GM12878 (cell line): ENCODE results near the gene FAM200A. TPM values are rescaled to one million over a fixed set of nuclear protein-coding genes. Genes with fewer than 3 reads are reported as not detected.

Experiments used
- ATAC-seq: fragments of 200-7000 bp; cut with Tn5 transposase; 3 replicates; pipeline ENCODE4 v1.9.1; 2020; ENCODE audit warnings: mild to moderate bottlenecking, moderate library complexity
- BruUV-seq: library from RNA; stranded (reverse); fragments of 400-500 nt; replicated peaks from 2 replicates; lab custom pipeline; 2021; lab: Mats Ljungman, UMichigan
- CTCF ChIA-PET: fragments of 300-600 bp; sonication (Branson Sonifier 250); formaldehyde crosslinking; extraction: SDS; loops from one replicate; lab custom pipeline; 2021; ENCODE audit warnings: inconsistent platforms; lab: Yijun Ruan, JAX
- POLR2A ChIA-PET: fragments of 350-600 bp; formaldehyde crosslinking; extraction: SDS; loops from one replicate; lab custom pipeline; 2021; ENCODE audit warnings: inconsistent platforms; lab: Charles Lee
- RAD21 ChIA-PET: fragments of 300-600 bp; sonication (Branson Sonifier 250); formaldehyde crosslinking; loops from one replicate; lab custom pipeline; 2023; ENCODE audit warnings: antibody characterized with exemption; ENCODE audit not compliant: unreplicated experiment; lab: Charles Lee
- SMC1A ChIA-PET: fragments of 300-600 bp; sonication (Branson Sonifier 250); formaldehyde crosslinking; loops from one replicate; lab custom pipeline; 2023; ENCODE audit not compliant: unreplicated experiment, uncharacterized antibody; lab: Charles Lee
- DNase-seq: peaks from one replicate; pipeline ENCODE4 v3.0.0-alpha.2; 2011; ENCODE audit warnings: low read depth, low spot score
- FAIRE-seq: peaks from 3 replicates; lab custom pipeline; 2011; peaks lifted over from hg19 to GRCh38; lab: Jason Lieb, UNC
- H2AFZ ChIP-seq: 2 replicates; pipeline ENCODE4 v1.6.0; 2011; ENCODE audit warnings: low read depth, low read length, control low read depth; ENCODE audit not compliant: control insufficient read depth
- H3K27ac ChIP-seq: 2 replicates; pipeline ENCODE4 v1.5.1; 2011; ENCODE audit warnings: control low read depth; ENCODE audit not compliant: control insufficient read depth, insufficient read depth
- H3K27me3 ChIP-seq, 2 experiments: replicated peaks in 1 of 2; 2 replicates each; pipeline versions ENCODE4 v1.6.0 to v1.6.1; 2011; ENCODE audit warnings: low read length in 1 of 2; ENCODE audit not compliant: control insufficient read depth in 2 of 2, insufficient read depth in 2 of 2
- H3K36me3 ChIP-seq, 2 experiments: 2 replicates each; pipeline ENCODE4 v1.5.1; 2011; ENCODE audit warnings: low read length in 1 of 2; ENCODE audit not compliant: control insufficient read depth in 2 of 2, insufficient read depth in 2 of 2
- H3K4me1 ChIP-seq: 2 replicates; pipeline ENCODE4 v1.6.1; 2011; ENCODE audit warnings: mild to moderate bottlenecking, low read length, moderate library complexity, mixed read lengths; ENCODE audit not compliant: control insufficient read depth, insufficient read depth
- H3K4me2 ChIP-seq: 2 replicates; pipeline ENCODE4 v1.6.0; 2011; ENCODE audit warnings: control low read depth; ENCODE audit not compliant: control insufficient read depth, insufficient read depth
- H3K4me3 ChIP-seq: fragments of 200-600 bp; sonication (generic); 2 replicates; pipeline ENCODE4 v1.5.1; 2016
- H3K79me2 ChIP-seq: 2 replicates; pipeline ENCODE4 v1.6.0; 2011; ENCODE audit warnings: low read length; ENCODE audit not compliant: control insufficient read depth, insufficient read depth
- H3K9ac ChIP-seq: 2 replicates; pipeline ENCODE4 v1.8.0; 2011; ENCODE audit warnings: low read length, control low read depth, mixed read lengths; ENCODE audit not compliant: control insufficient read depth, insufficient read depth
- H3K9me3 ChIP-seq: replicated peaks from 3 replicates; pipeline ENCODE4 v1.5.1; 2011; ENCODE audit warnings: mild to moderate bottlenecking, low read length; ENCODE audit not compliant: control insufficient read depth, insufficient read depth
- H4K20me1 ChIP-seq: 2 replicates; pipeline ENCODE4 v1.6.0; 2011; ENCODE audit not compliant: control insufficient read depth, insufficient read depth
- BACH1 ChIP-seq: fragments of 450-650 bp; IDR thresholded peaks from 2 replicates; pipeline ENCODE4 v1.6.1; 2017; ENCODE audit warnings: mild to moderate bottlenecking, borderline replicate concordance
- BCLAF1 ChIP-seq: fragments of 450-650 bp; IDR thresholded peaks from 2 replicates; pipeline ENCODE4 v1.6.1; 2017; ENCODE audit warnings: antibody characterized with exemption, mild to moderate bottlenecking, moderate library complexity
- CBFB ChIP-seq: IDR thresholded peaks from 2 replicates; pipeline ENCODE4 v1.6.1; 2016; ENCODE audit warnings: antibody characterized with exemption, low read depth
- CEBPB ChIP-seq, 2 experiments: fragments of 150-350 bp in 1 of 2; IDR thresholded peaks; 2 replicates each; pipeline ENCODE4 v1.6.1; 2012 to 2014; ENCODE audit warnings: low read depth in 2 of 2, low read length in 2 of 2, borderline replicate concordance in 1 of 2, inconsistent platforms in 1 of 2
- CHD1 ChIP-seq: IDR thresholded peaks from 2 replicates; pipeline ENCODE4 v1.6.1; 2012; ENCODE audit warnings: low read depth, low read length, improper control_type of control experiment
- IRF3 ChIP-seq: fragments of 450-650 bp; IDR thresholded peaks from 2 replicates; pipeline ENCODE4 v1.6.1; 2014; ENCODE audit warnings: mild to moderate bottlenecking
- KDM1A ChIP-seq: fragments of 200-600 bp; sonication (generic); IDR thresholded peaks from 2 replicates; pipeline ENCODE4 v1.6.1; 2016; ENCODE audit warnings: borderline replicate concordance
- MTA2 ChIP-seq: fragments of 450-650 bp; IDR thresholded peaks from 2 replicates; pipeline ENCODE4 v1.6.1; 2016; ENCODE audit warnings: low read depth, mild to moderate bottlenecking, moderate library complexity
- POLR2AphosphoS5 ChIP-seq: IDR thresholded peaks from 2 replicates; pipeline ENCODE4 v1.6.1; 2011; ENCODE audit warnings: mild to moderate bottlenecking, low read length, inconsistent platforms
- RAD51 ChIP-seq: fragments of 450-650 bp; IDR thresholded peaks from 2 replicates; pipeline ENCODE4 v1.6.1; 2016; ENCODE audit warnings: moderate library complexity, mild to moderate bottlenecking, inconsistent platforms
- SPI1 ChIP-seq: IDR thresholded peaks from 2 replicates; pipeline ENCODE4 v1.6.1; 2011; ENCODE audit warnings: low read depth, mild to moderate bottlenecking, low read length, moderate library complexity, borderline replicate concordance; ENCODE audit not compliant: insufficient read depth
- TARDBP ChIP-seq: IDR thresholded peaks from 2 replicates; pipeline ENCODE4 v1.6.1; 2016; ENCODE audit warnings: borderline replicate concordance
- TCF7 ChIP-seq: IDR thresholded peaks from 2 replicates; pipeline ENCODE4 v1.6.1; 2014; ENCODE audit warnings: antibody characterized with exemption, borderline replicate concordance
- USF1 ChIP-seq: IDR thresholded peaks from 2 replicates; pipeline ENCODE4 v1.6.1; 2011; ENCODE audit warnings: borderline replicate concordance, low read depth, mild to moderate bottlenecking, moderate library complexity, mixed read lengths, low read length; ENCODE audit not compliant: insufficient read depth; ENCODE audit errors: extremely low read length
- WRNIP1 ChIP-seq: IDR thresholded peaks from 2 replicates; pipeline ENCODE4 v1.6.1; 2011; ENCODE audit warnings: low read depth, low read length, improper control_type of control experiment, borderline replicate concordance
- ZBTB11 ChIP-seq: fragments of 450-650 bp; formaldehyde crosslinking; IDR thresholded peaks from 2 replicates; pipeline ENCODE4 v1.5.0; 2022; ENCODE audit warnings: mild to moderate bottlenecking, missing genetic modification characterization
- WGBS: methylation state at CpG from one replicate; pipeline ENCODE4 v1.1.6; 2016; ENCODE audit warnings: low lambda C conversion rate; ENCODE audit not compliant: insufficient replicate concordance, insufficient coverage; ENCODE audit errors: missing lambda C conversion rate; 5-methylcytosine and 5-hydroxymethylcytosine counted together
- in situ Hi-C: fragments of 300-500 bp; cut with MboI; formaldehyde crosslinking; loops from 9 replicates; pipeline ENCODE4 v1.14.3; 2018; ENCODE audit warnings: mixed read lengths
- intact Hi-C: fragments of 100-400 bp; cut with micrococcal nuclease; formaldehyde crosslinking; loops from one replicate; pipeline ENCODE4 v1.14.2; 2022; ENCODE audit not compliant: unreplicated experiment
- polyA plus RNA-seq, 11 experiments: library from polyadenylated mRNA; depleted of rRNA in 4 of 11; unstranded in 6 of 11; stranded (reverse) in 5 of 11; fragments of >200 nt; fragmentation: Nextera tagmentation in 4 of 11; fragmentation: Illumina TruSeq in 1 of 11; extraction: Ambion mirVana in 4 of 11; extraction: Trizol in 1 of 11; gene quantifications; 1 replicate in 1 of 11; 2 replicates in 10 of 11; pipeline versions ENCODE4 v1.2.1 to v1.2.3, GENCODE V29; 2011 to 2016; ENCODE audit warnings: inconsistent platforms in 2 of 11, missing spikeins in 2 of 11, low read depth in 1 of 11
- total RNA-seq, 4 experiments: library from RNA; depleted of rRNA in 3 of 4; stranded (reverse); fragments of >200 nt in 3 of 4; fragmentation: Illumina TruSeq in 1 of 4; extraction: Trizol in 1 of 4; gene quantifications; 2 replicates each; pipeline versions ENCODE4 v1.2.1 to v1.2.3, GENCODE V29; 2013 to 2021

The FAM200A gene
- total and polyA plus RNA-seq, 10 of the 15 experiments (the other 5 are each of a cell fraction or from before 2014, with no cell fraction given): 2.7 to 9.0 (median 6.5) TPM

GRCh38 chr7:99573257-99573656 lies 21.3 kb upstream of the FAM200A start (continued):
- TF ChIP-seq ZBTB11 (CRISPR knock-in tag) (no peak), USF1 (no peak), KDM1A (no peak), SPI1 (no peak), CEBPB (IDR thresholded peaks at IDR 0.05; ENCODE audit: borderline replicate concordance in 1 of 2, low read depth in 2 of 2, low read length in 2 of 2) (no peak), CHD1 (no peak), TCF7 (no peak)
- TF ChIP-seq, all 136 proteins: peak for 0

- in situ Hi-C loops (no loop called here), intact Hi-C loops (no loop called here)
- no peak for DNase-seq
- no peaks in the 10 kb centered on the region; the same call in 1 of the 2 replicates for H3K79me2 ChIP-seq
- no peak overlapping the region for H3K27ac ChIP-seq
- H3K27me3 ChIP-seq: no peaks in the 10 kb centered on the region
- POLR2A ChIA-PET: no interaction called here
- H3K4me1 ChIP-seq: no peaks in the 10 kb centered on the region
- CTCF ChIA-PET: no interaction called here
- BruUV-seq: no TSS peak
- H2AFZ ChIP-seq: no peak overlapping the region
- H3K4me3 ChIP-seq: no peak overlapping the region
- WGBS: 94% methylated on average over 3 of the region's 3 CpGs
- no peaks in the 10 kb centered on the region for H3K9me3 ChIP-seq
- ATAC-seq: no peak
- SMC1A ChIA-PET: no interaction called here
- no peak for FAIRE-seq
- peaks cover 1 to 6% of the 10 kb centered on the region in 2 experiments; a peak in 3 of 4 replicates for H3K36me3 ChIP-seq
- RAD21 ChIA-PET: no interaction called here
- H3K9ac ChIP-seq: no peak overlapping the region
- no peaks in the 10 kb centered on the region for H4K20me1 ChIP-seq
- no peak overlapping the region for H3K4me2 ChIP-seq
- TF ChIP-seq CBFB: no peak
- TF ChIP-seq MTA2: no peak
- no peak for TF ChIP-seq BACH1
- TF ChIP-seq BCLAF1: no peak
- no peak for TF ChIP-seq RAD51
- no peak for TF ChIP-seq POLR2AphosphoS5
- TF ChIP-seq WRNIP1: no peak
- no peak for TF ChIP-seq IRF3
- TF ChIP-seq TARDBP: no peak
These were observed 19.9 kb upstream of the FAM200A start for GRCh38 chr7:99571768-99572167.
